GM06990 (cell line): ENCODE measurements around the gene GRID1.
A peak's percentile ranks its signal among the peaks of the same experiment; 100 is the strongest.

Source experiments
- DNase-seq: peaks from one replicate; pipeline ENCODE4 v3.0.0-alpha.2; 2011; ENCODE audit not compliant: insufficient read length; ENCODE audit errors: extremely low read depth
- H3K27me3 ChIP-seq: replicated peaks from 2 replicates; pipeline ENCODE4 v1.6.0; 2011; ENCODE audit warnings: low read length; ENCODE audit not compliant: control insufficient read depth, insufficient read depth
- H3K36me3 ChIP-seq: 2 replicates; pipeline ENCODE4 v1.5.1; 2011; ENCODE audit warnings: low read length; ENCODE audit not compliant: control insufficient read depth, insufficient read depth
- H3K4me3 ChIP-seq: replicated peaks from 2 replicates; pipeline ENCODE4 v1.5.1; 2011; ENCODE audit warnings: low read depth, mild to moderate bottlenecking, control low read depth, low read length
- TF ChIP-seq, protein P1 (sequence below): IDR thresholded peaks from 2 replicates; pipeline ENCODE4 v1.5.1; 2011; ENCODE audit warnings: low read length, control low read depth, mild to moderate bottlenecking, inconsistent platforms; ENCODE audit not compliant: insufficient read depth, poor library complexity, severe bottlenecking

Gene GRID1

DNA sequence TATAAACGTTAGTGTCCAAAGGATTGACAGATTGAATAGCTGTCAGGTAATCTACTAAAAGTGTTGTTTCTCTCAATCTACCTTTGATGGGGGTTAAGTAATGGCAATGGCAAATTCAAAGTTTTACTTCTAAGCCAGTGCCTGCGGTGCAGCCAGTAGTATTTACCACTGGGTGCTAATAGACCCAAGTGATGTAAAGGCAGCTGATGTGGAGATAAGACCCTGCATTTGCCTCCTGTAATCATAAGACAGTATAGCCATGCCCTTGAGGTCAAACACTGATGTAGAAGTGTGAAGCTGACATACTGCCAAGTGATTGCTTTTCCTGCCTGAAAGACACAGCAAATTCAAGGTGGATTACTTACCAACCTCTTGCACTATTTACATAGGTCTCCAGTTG is 572.0 kb downstream of the GRID1 start:
- no peak overlapping the region for H3K4me3 ChIP-seq
- no peak for DNase-seq
- H3K27me3 ChIP-seq: no peaks in the 10 kb centered on the region
- TF ChIP-seq, protein P1, sequence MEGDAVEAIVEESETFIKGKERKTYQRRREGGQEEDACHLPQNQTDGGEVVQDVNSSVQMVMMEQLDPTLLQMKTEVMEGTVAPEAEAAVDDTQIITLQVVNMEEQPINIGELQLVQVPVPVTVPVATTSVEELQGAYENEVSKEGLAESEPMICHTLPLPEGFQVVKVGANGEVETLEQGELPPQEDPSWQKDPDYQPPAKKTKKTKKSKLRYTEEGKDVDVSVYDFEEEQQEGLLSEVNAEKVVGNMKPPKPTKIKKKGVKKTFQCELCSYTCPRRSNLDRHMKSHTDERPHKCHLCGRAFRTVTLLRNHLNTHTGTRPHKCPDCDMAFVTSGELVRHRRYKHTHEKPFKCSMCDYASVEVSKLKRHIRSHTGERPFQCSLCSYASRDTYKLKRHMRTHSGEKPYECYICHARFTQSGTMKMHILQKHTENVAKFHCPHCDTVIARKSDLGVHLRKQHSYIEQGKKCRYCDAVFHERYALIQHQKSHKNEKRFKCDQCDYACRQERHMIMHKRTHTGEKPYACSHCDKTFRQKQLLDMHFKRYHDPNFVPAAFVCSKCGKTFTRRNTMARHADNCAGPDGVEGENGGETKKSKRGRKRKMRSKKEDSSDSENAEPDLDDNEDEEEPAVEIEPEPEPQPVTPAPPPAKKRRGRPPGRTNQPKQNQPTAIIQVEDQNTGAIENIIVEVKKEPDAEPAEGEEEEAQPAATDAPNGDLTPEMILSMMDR: no peak
- no peaks in the 10 kb centered on the region for H3K36me3 ChIP-seq

DNA sequence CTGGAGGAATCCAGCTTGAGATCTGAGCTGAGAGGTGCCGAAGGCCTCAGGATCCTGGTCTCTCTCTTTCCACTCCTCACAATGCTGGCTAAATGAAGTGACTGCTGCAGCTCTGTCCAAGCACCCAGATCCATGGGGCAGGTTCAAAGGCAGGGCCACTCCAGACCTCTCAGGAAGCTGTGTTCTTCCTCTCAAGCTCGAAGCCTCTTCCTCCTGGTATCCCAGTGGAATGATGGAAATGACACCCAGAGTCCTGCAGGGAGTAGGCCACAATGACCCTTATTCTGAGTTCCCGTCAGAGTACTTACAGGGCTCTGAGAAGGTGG is 574.1 kb downstream of the GRID1 start:
- H3K27me3 ChIP-seq: no peaks in the 10 kb centered on the region
- no peak for DNase-seq
- no peaks in the 10 kb centered on the region for H3K36me3 ChIP-seq
- H3K4me3 ChIP-seq: no peak overlapping the region
- TF ChIP-seq, protein P1: no peak

- Histone ChIP-seq H3K27me3 (no peaks in the 10 kb centered on the region), H3K36me3 (no peaks in the 10 kb centered on the region), H3K4me3 (no peak overlapping the region)
- DNase-seq: no peak
- TF ChIP-seq, protein P1: peak; percentile 27
These were observed 574.6 kb downstream of the GRID1 start for GRCh38 chr10:85791818-85792532.

- TF ChIP-seq, protein P1: no peak
- no peaks in the 10 kb centered on the region for H3K27me3 ChIP-seq
- H3K4me3 ChIP-seq: no peak overlapping the region
- H3K36me3 ChIP-seq: no peaks in the 10 kb centered on the region
- no peak for DNase-seq
These were observed 576.4 kb downstream of the GRID1 start for GRCh38 chr10:85789982-85790789.

- no peak overlapping the region for H3K4me3 ChIP-seq
- TF ChIP-seq, protein P1: no peak
- no peaks in the 10 kb centered on the region for H3K36me3 ChIP-seq
- DNase-seq: no peak
- H3K27me3 ChIP-seq: no peaks in the 10 kb centered on the region
These were observed 577.5 kb downstream of the GRID1 start for GRCh38 chr10:85789125-85789524.
